Measurements from ENCODE around the gene PCDHGA6. TPM values are rescaled to one million over a fixed set of nuclear protein-coding genes. Genes with fewer than 3 reads are reported as not detected.

PCDHGA6 gene
- total and polyA plus RNA-seq, 2 donors (not counting 1 experiment from before 2014, with no cell fraction given): 0.78 to 2.5 TPM

Other genes starting within 250 kb of the PCDHGA6 start
Only the 30 nearest of the 36 such genes appear.
- 0.12 TPM in 2 replicates for gene PCDHB9, start 186.7 kb upstream of the PCDHGA6 start, total RNA-seq
- gene PCDHB9, start 186.7 kb upstream of the PCDHGA6 start, polyA plus RNA-seq: 0.12 and 0.20 TPM in 2 replicates
- not detected in 2 replicates for gene PCDHB10, start 181.5 kb upstream of the PCDHGA6 start, total RNA-seq
- gene PCDHB10, start 181.5 kb upstream of the PCDHGA6 start, polyA plus RNA-seq: not detected in 2 replicates
- not detected in 2 replicates for gene PCDHB11, start 174.3 kb upstream of the PCDHGA6 start, total RNA-seq
- not detected in 2 replicates for gene PCDHB11, start 174.3 kb upstream of the PCDHGA6 start, polyA plus RNA-seq
- not detected in 2 replicates for gene PCDHB12, start 165.2 kb upstream of the PCDHGA6 start, total RNA-seq
- gene PCDHB12, start 165.2 kb upstream of the PCDHGA6 start, polyA plus RNA-seq: not detected in 2 replicates
- gene PCDHB13, start 160.0 kb upstream of the PCDHGA6 start, total RNA-seq: 0.07 TPM in 1 of 2 replicates, not detected in the other
- gene PCDHB13, start 160.0 kb upstream of the PCDHGA6 start, polyA plus RNA-seq: not detected in 2 replicates
- gene PCDHB14, start 150.5 kb upstream of the PCDHGA6 start, total RNA-seq: 0.10 TPM in 1 of 2 replicates, not detected in the other
- not detected in 2 replicates for gene PCDHB14, start 150.5 kb upstream of the PCDHGA6 start, polyA plus RNA-seq
- not detected in 2 replicates for gene PCDHB15, start 128.5 kb upstream of the PCDHGA6 start, total RNA-seq
- gene PCDHB15, start 128.5 kb upstream of the PCDHGA6 start, polyA plus RNA-seq: 0.10 TPM in 1 of 2 replicates, not detected in the other
- gene SLC25A2, start 69.8 kb upstream of the PCDHGA6 start, total RNA-seq: 3.4 and 3.6 TPM in 2 replicates
- 0.12 and 0.29 TPM in 2 replicates for gene SLC25A2, start 69.8 kb upstream of the PCDHGA6 start, polyA plus RNA-seq
- 119 TPM in 2 replicates for gene TAF7, start 53.1 kb upstream of the PCDHGA6 start, total RNA-seq
- gene TAF7, start 53.1 kb upstream of the PCDHGA6 start, polyA plus RNA-seq: 52.1 and 76.7 TPM in 2 replicates
- 0.53 and 0.64 TPM in 2 replicates for gene PCDHGA1, start 43.4 kb upstream of the PCDHGA6 start, total RNA-seq
- gene PCDHGA1, start 43.4 kb upstream of the PCDHGA6 start, polyA plus RNA-seq: 0.06 and 0.17 TPM in 2 replicates
- 0.07 and 0.29 TPM in 2 replicates for gene PCDHGA2, start 35.1 kb upstream of the PCDHGA6 start, total RNA-seq
- gene PCDHGA2, start 35.1 kb upstream of the PCDHGA6 start, polyA plus RNA-seq: 0.06 and 0.09 TPM in 2 replicates
- 0.29 and 0.32 TPM in 2 replicates for gene PCDHGA3, start 30.1 kb upstream of the PCDHGA6 start, total RNA-seq
- gene PCDHGA3, start 30.1 kb upstream of the PCDHGA6 start, polyA plus RNA-seq: 0.10 TPM in 1 of 2 replicates, not detected in the other
- 0.66 and 0.69 TPM in 2 replicates for gene PCDHGB1, start 23.8 kb upstream of the PCDHGA6 start, total RNA-seq
- gene PCDHGB1, start 23.8 kb upstream of the PCDHGA6 start, polyA plus RNA-seq: 0.09 and 0.10 TPM in 2 replicates
- gene PCDHGA4, start 18.9 kb upstream of the PCDHGA6 start, total RNA-seq: 1.1 TPM in 2 replicates
- gene PCDHGA4, start 18.9 kb upstream of the PCDHGA6 start, polyA plus RNA-seq: 0.09 and 0.13 TPM in 2 replicates
- gene PCDHGB2, start 13.9 kb upstream of the PCDHGA6 start, total RNA-seq: 3.3 and 3.9 TPM in 2 replicates
- 0.32 and 0.66 TPM in 2 replicates for gene PCDHGB2, start 13.9 kb upstream of the PCDHGA6 start, polyA plus RNA-seq
- gene PCDHGA5, start 9.7 kb upstream of the PCDHGA6 start, total RNA-seq: 1.7 and 1.8 TPM in 2 replicates
- 0.07 and 0.21 TPM in 2 replicates for gene PCDHGA5, start 9.7 kb upstream of the PCDHGA6 start, polyA plus RNA-seq
- gene PCDHGB3, start 3.6 kb upstream of the PCDHGA6 start, total RNA-seq: 2.8 and 3.8 TPM in 2 replicates
- 0.33 and 0.52 TPM in 2 replicates for gene PCDHGB3, start 3.6 kb upstream of the PCDHGA6 start, polyA plus RNA-seq
- 1.8 and 2.3 TPM in 2 replicates for gene PCDHGA7, start 8.9 kb downstream of the PCDHGA6 start, total RNA-seq
- 0.23 and 0.49 TPM in 2 replicates for gene PCDHGA7, start 8.9 kb downstream of the PCDHGA6 start, polyA plus RNA-seq
- gene PCDHGB4, start 13.8 kb downstream of the PCDHGA6 start, total RNA-seq: 1.6 and 1.8 TPM in 2 replicates
- gene PCDHGB4, start 13.8 kb downstream of the PCDHGA6 start, polyA plus RNA-seq: 0.06 and 0.39 TPM in 2 replicates
- 1.2 and 1.3 TPM in 2 replicates for gene PCDHGA8, start 18.7 kb downstream of the PCDHGA6 start, total RNA-seq
- 0.06 and 0.21 TPM in 2 replicates for gene PCDHGA8, start 18.7 kb downstream of the PCDHGA6 start, polyA plus RNA-seq
- gene PCDHGB5, start 24.1 kb downstream of the PCDHGA6 start, total RNA-seq: 2.5 TPM in 2 replicates
- 0.20 and 0.37 TPM in 2 replicates for gene PCDHGB5, start 24.1 kb downstream of the PCDHGA6 start, polyA plus RNA-seq
- gene PCDHGA9, start 28.9 kb downstream of the PCDHGA6 start, total RNA-seq: 1.9 and 2.5 TPM in 2 replicates
- 0.19 TPM in 2 replicates for gene PCDHGA9, start 28.9 kb downstream of the PCDHGA6 start, polyA plus RNA-seq
- 2.1 and 2.2 TPM in 2 replicates for gene PCDHGB6, start 34.1 kb downstream of the PCDHGA6 start, total RNA-seq
- gene PCDHGB6, start 34.1 kb downstream of the PCDHGA6 start, polyA plus RNA-seq: 0.22 and 0.33 TPM in 2 replicates
- 1.9 and 2.0 TPM in 2 replicates for gene PCDHGA10, start 39.1 kb downstream of the PCDHGA6 start, total RNA-seq
- gene PCDHGA10, start 39.1 kb downstream of the PCDHGA6 start, polyA plus RNA-seq: 0.06 and 0.10 TPM in 2 replicates
- gene PCDHGB7, start 43.8 kb downstream of the PCDHGA6 start, total RNA-seq: 1.9 and 2.2 TPM in 2 replicates
- 0.06 and 0.12 TPM in 2 replicates for gene PCDHGB7, start 43.8 kb downstream of the PCDHGA6 start, polyA plus RNA-seq
- 1.5 and 1.8 TPM in 2 replicates for gene PCDHGA11, start 47.2 kb downstream of the PCDHGA6 start, total RNA-seq
- 0.15 TPM in 1 of 2 replicates, not detected in the other for gene PCDHGA11, start 47.2 kb downstream of the PCDHGA6 start, polyA plus RNA-seq
- 1.6 and 2.8 TPM in 2 replicates for gene PCDHGA12, start 56.6 kb downstream of the PCDHGA6 start, total RNA-seq
- 0.09 and 0.27 TPM in 2 replicates for gene PCDHGA12, start 56.6 kb downstream of the PCDHGA6 start, polyA plus RNA-seq
- 1.9 and 2.0 TPM in 2 replicates for gene PCDHGC3, start 102.1 kb downstream of the PCDHGA6 start, total RNA-seq
- 0.12 and 0.88 TPM in 2 replicates for gene PCDHGC3, start 102.1 kb downstream of the PCDHGA6 start, polyA plus RNA-seq
- gene PCDHGC4, start 111.1 kb downstream of the PCDHGA6 start, total RNA-seq: 0.42 and 0.75 TPM in 2 replicates
- 0.09 and 0.14 TPM in 2 replicates for gene PCDHGC4, start 111.1 kb downstream of the PCDHGA6 start, polyA plus RNA-seq
- 0.46 and 0.67 TPM in 2 replicates for gene PCDHGC5, start 115.2 kb downstream of the PCDHGA6 start, total RNA-seq
- gene PCDHGC5, start 115.2 kb downstream of the PCDHGA6 start, polyA plus RNA-seq: 0.06 and 0.10 TPM in 2 replicates

Measured in B cell (primary cell).